Effector memory CD8-positive, alpha-beta T cell (primary cell): ENCODE data around the gene TUBB2B.

Source experiments
- ATAC-seq: fragments of 150-1000 bp; cut with Tn5 transposase; replicated peaks from 2 replicates; pipeline ENCODE4 v1.10.0; 2021; ENCODE audit warnings: mild to moderate bottlenecking, moderate library complexity
- DNase-seq, 3 experiments: peaks; one replicate each; pipeline ENCODE4 v3.0.0; 2021
- H3K27ac Mint-ChIP-seq, 2 donors: one replicate each; pipeline ENCODE4 v1.8.0; 2022; ENCODE audit warnings: mild to moderate bottlenecking in 2 of 2, mixed read lengths in 2 of 2, moderate library complexity in 2 of 2
- H3K27me3 Mint-ChIP-seq, 2 donors: one replicate each; pipeline ENCODE4 v1.8.0; 2022; ENCODE audit warnings: mixed read lengths in 2 of 2
- H3K36me3 Mint-ChIP-seq: one replicate; pipeline ENCODE4 v1.8.0; 2022; ENCODE audit warnings: mild to moderate bottlenecking, moderate library complexity, mixed read lengths; ENCODE audit not compliant: insufficient read depth
- H3K4me1 Mint-ChIP-seq, 2 donors: one replicate each; pipeline ENCODE4 v1.8.0; 2022; ENCODE audit warnings: low read depth in 2 of 2, mixed read lengths in 2 of 2
- H3K4me3 Mint-ChIP-seq, 2 donors: one replicate each; pipeline ENCODE4 v1.8.0; 2022; ENCODE audit warnings: mild to moderate bottlenecking in 2 of 2, mixed read lengths in 2 of 2, moderate library complexity in 2 of 2
- H3K9me3 Mint-ChIP-seq, 2 donors: one replicate each; pipeline ENCODE4 v1.8.0; 2022; ENCODE audit warnings: mixed read lengths in 2 of 2

The TUBB2B gene

GRCh38 chr6:3226481-3227362, 731 bp downstream of the TUBB2B start:
- peak; percentile 24 for ATAC-seq
- Mint-ChIP-seq H3K27me3 (peaks cover 57 to 71% of the 10 kb centered on the region in 2 donors), H3K9me3 (peaks cover 5 to 6% of the 10 kb centered on the region in 2 donors), H3K36me3 (peaks cover 14% of the 10 kb centered on the region), H3K27ac (no peak overlapping the region), H3K4me1 (peaks cover 33 to 40% of the 10 kb centered on the region in 2 donors), H3K4me3 (peak overlapping the region; percentile 71 to 89)
- no peak for DNase-seq

GRCh38 chr6:3226042-3226441, 1.4 kb downstream of the TUBB2B start:
- DNase-seq (no peak), ATAC-seq (no peak)
- Mint-ChIP-seq H3K27ac (no peak overlapping the region), H3K4me3 (peak overlapping the region in 1 of 2 donors; percentile 89), H3K27me3 (peaks cover 50 to 64% of the 10 kb centered on the region in 2 donors), H3K36me3 (peaks cover 16% of the 10 kb centered on the region), H3K4me1 (peaks cover 27 to 35% of the 10 kb centered on the region in 2 donors), H3K9me3 (peaks cover 7% of the 10 kb centered on the region in 2 donors)

DNA sequence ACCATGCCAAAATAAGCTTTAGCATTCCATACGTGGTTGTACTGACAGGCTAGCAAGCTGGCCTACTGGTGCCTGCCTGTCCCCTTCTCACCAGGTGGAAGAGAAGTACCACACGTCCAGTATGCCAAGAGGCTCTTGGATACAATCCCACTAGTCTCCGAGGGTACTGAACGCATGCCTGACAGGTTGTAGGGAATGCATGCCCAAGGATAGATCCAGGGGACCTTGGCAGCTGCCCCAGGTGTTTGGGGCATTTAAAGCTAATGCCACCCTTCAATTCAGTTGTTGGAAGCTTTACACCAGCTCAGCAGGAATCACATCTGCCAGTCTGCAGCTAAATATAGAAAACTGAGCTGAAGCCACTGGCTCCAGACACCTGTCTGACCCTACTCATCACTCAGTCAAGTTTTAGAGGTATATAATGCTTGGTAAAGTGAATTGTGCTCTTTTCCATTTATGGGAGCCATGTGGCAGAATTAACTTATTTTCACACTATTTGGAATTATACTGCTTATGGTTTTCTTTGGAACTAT, 4.9 kb downstream of the TUBB2B start:
- peaks cover 8% of the 10 kb centered on the region for H3K36me3 Mint-ChIP-seq
- ATAC-seq (no peak), DNase-seq (no peak)
- peaks cover 43 to 62% of the 10 kb centered on the region in 2 donors for H3K27me3 Mint-ChIP-seq
- H3K27ac Mint-ChIP-seq: peak overlapping the region; percentile 74 to 85
- H3K9me3 Mint-ChIP-seq: peaks cover 7% of the 10 kb centered on the region in 2 donors
- no peak overlapping the region for H3K4me3 Mint-ChIP-seq
- peaks cover 4 to 7% of the 10 kb centered on the region in 2 donors for H3K4me1 Mint-ChIP-seq

GRCh38 chr6:3221578-3221977, 5.9 kb downstream of the TUBB2B start:
- Mint-ChIP-seq H3K27me3 (peaks cover 41 to 62% of the 10 kb centered on the region in 2 donors), H3K36me3 (peaks cover 8% of the 10 kb centered on the region), H3K27ac (peak overlapping the region; percentile 74 to 85), H3K4me1 (peaks cover under 1 to 1% of the 10 kb centered on the region in 2 donors), H3K9me3 (peaks cover 7% of the 10 kb centered on the region in 2 donors), H3K4me3 (no peak overlapping the region)
- DNase-seq (no peak), ATAC-seq (no peak)

DNA sequence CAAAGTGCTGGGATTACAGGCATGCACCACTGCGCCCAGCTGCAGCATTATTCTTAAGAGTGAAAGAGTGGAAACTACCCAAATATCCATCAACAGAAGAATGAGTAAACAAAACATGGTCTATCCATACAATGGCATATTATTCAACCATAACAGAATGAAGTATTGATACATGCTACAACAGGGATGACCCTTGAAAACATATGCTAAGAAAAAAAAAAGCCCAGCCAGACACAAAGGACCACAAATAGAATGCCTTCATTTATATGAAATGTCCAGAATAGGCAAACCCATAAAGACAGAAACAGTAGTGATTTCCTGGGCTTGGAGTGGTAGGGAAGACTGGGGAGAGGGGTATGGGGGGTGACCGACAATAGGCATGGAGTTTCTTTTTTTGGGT, 7.1 kb downstream of the TUBB2B start:
- Mint-ChIP-seq H3K9me3 (peaks cover 7% of the 10 kb centered on the region in 2 donors), H3K4me1 (no peaks in the 10 kb centered on the region), H3K27me3 (peaks cover 44 to 63% of the 10 kb centered on the region in 2 donors), H3K36me3 (peaks cover 8% of the 10 kb centered on the region), H3K4me3 (no peak overlapping the region), H3K27ac (no peak overlapping the region)
- ATAC-seq: no peak
- no peak for DNase-seq

GRCh38 chr6:3218266-3218665, 9.2 kb downstream of the TUBB2B start:
- Mint-ChIP-seq H3K27ac (no peak overlapping the region), H3K9me3 (peaks cover 7% of the 10 kb centered on the region in 2 donors), H3K4me1 (no peaks in the 10 kb centered on the region), H3K36me3 (peaks cover 8% of the 10 kb centered on the region), H3K4me3 (no peak overlapping the region), H3K27me3 (peaks cover 47 to 60% of the 10 kb centered on the region in 2 donors)
- ATAC-seq: no peak
- no peak for DNase-seq

- ATAC-seq (no peak), DNase-seq (no peak)
- H3K27ac Mint-ChIP-seq: no peak overlapping the region
- H3K36me3 Mint-ChIP-seq: peaks cover 7% of the 10 kb centered on the region
- no peaks in the 10 kb centered on the region for H3K4me1 Mint-ChIP-seq
- H3K4me3 Mint-ChIP-seq: no peak overlapping the region
- peaks cover 54 to 70% of the 10 kb centered on the region in 2 donors for H3K27me3 Mint-ChIP-seq
- H3K9me3 Mint-ChIP-seq: peaks cover 7% of the 10 kb centered on the region in 2 donors
These were observed 10.2 kb downstream of the TUBB2B start for GRCh38 chr6:3217286-3217685.

DNA sequence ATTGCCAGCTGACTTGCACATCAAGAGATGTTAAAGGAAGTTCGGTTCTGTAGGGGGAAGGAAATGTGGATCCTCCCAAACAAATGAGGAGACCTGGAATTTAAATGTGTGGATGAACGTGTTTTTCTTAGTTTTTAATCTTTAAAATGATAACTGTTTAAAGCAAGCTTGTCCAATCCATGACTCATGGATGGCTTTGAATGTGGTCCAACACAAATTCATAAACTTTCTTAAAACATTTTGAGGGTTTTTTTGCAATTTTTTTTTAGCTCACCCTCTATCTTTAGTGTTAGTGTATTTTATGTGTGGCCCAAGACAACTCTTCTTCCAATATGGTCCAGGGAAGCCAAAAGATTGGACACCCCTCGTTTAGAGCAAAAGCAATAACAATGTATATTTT, 12.6 kb downstream of the TUBB2B start:
- H3K36me3 Mint-ChIP-seq: peaks cover 3% of the 10 kb centered on the region
- no peak overlapping the region for H3K27ac Mint-ChIP-seq
- H3K9me3 Mint-ChIP-seq: no peaks in the 10 kb centered on the region
- H3K4me3 Mint-ChIP-seq: no peak overlapping the region
- H3K27me3 Mint-ChIP-seq: peaks cover 55 to 69% of the 10 kb centered on the region in 2 donors
- peaks cover 0 to under 1% of the 10 kb centered on the region in 2 donors for H3K4me1 Mint-ChIP-seq
- DNase-seq (no peak), ATAC-seq (no peak)

- H3K4me1 Mint-ChIP-seq: peaks cover 9 to 16% of the 10 kb centered on the region in 2 donors
- peak overlapping the region in 1 of 2 donors; percentile 44 for H3K27ac Mint-ChIP-seq
- H3K27me3 Mint-ChIP-seq: peaks cover 51 to 62% of the 10 kb centered on the region in 2 donors
- H3K4me3 Mint-ChIP-seq: no peak overlapping the region
- no peak for ATAC-seq
- no peak for DNase-seq
- H3K9me3 Mint-ChIP-seq: no peaks in the 10 kb centered on the region
- peaks cover 3% of the 10 kb centered on the region for H3K36me3 Mint-ChIP-seq
These were observed 14.1 kb downstream of the TUBB2B start for GRCh38 chr6:3213334-3213695.

- H3K36me3 Mint-ChIP-seq: peaks cover 3% of the 10 kb centered on the region
- H3K27ac Mint-ChIP-seq: no peak overlapping the region
- H3K4me3 Mint-ChIP-seq: no peak overlapping the region
- H3K27me3 Mint-ChIP-seq: peaks cover 45 to 60% of the 10 kb centered on the region in 2 donors
- ATAC-seq: no peak
- DNase-seq: no peak
- no peaks in the 10 kb centered on the region for H3K9me3 Mint-ChIP-seq
- peaks cover 9 to 17% of the 10 kb centered on the region in 2 donors for H3K4me1 Mint-ChIP-seq
These were observed 15.2 kb downstream of the TUBB2B start for GRCh38 chr6:3212261-3212660.

DNA sequence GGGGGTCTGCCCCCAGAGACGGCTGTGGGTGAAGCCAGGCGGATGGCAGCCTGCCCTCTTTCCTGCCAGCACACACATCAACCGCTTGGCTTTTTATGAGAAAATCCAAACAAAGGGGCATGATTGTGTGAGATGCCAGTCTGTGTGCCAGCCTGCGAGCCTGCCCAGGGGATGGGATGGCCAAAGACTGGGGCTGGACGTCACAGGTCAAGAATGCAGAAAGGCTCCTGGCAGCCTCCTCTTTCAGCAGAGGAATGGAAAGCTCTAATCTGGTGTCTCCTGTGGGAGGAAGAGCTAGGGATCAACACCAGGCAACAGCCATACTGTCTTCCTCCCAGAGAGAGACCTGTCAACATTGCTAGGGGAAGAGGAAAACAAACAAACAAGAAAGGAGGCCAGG, 15.8 kb downstream of the TUBB2B start:
- peak overlapping the region in 1 of 2 donors; percentile 18 for H3K27ac Mint-ChIP-seq

GRCh38 chr6:3210024-3210610, 17.3 kb downstream of the TUBB2B start:
- Mint-ChIP-seq H3K4me1 (peaks cover 9 to 17% of the 10 kb centered on the region in 2 donors), H3K9me3 (no peaks in the 10 kb centered on the region), H3K27ac (peak overlapping the region in 1 of 2 donors; percentile 75), H3K27me3 (peaks cover 46 to 59% of the 10 kb centered on the region in 2 donors), H3K36me3 (peaks cover 3% of the 10 kb centered on the region), H3K4me3 (no peak overlapping the region)
- DNase-seq (no peak), ATAC-seq (no peak)

More for the DNA sequence above, 15.8 kb downstream of the TUBB2B start:
- ATAC-seq (no peak), DNase-seq (no peak)
- peaks cover 3% of the 10 kb centered on the region for H3K36me3 Mint-ChIP-seq
- peaks cover 9 to 17% of the 10 kb centered on the region in 2 donors for H3K4me1 Mint-ChIP-seq
- no peak overlapping the region for H3K4me3 Mint-ChIP-seq
- H3K9me3 Mint-ChIP-seq: no peaks in the 10 kb centered on the region
- peaks cover 48 to 60% of the 10 kb centered on the region in 2 donors for H3K27me3 Mint-ChIP-seq

DNA sequence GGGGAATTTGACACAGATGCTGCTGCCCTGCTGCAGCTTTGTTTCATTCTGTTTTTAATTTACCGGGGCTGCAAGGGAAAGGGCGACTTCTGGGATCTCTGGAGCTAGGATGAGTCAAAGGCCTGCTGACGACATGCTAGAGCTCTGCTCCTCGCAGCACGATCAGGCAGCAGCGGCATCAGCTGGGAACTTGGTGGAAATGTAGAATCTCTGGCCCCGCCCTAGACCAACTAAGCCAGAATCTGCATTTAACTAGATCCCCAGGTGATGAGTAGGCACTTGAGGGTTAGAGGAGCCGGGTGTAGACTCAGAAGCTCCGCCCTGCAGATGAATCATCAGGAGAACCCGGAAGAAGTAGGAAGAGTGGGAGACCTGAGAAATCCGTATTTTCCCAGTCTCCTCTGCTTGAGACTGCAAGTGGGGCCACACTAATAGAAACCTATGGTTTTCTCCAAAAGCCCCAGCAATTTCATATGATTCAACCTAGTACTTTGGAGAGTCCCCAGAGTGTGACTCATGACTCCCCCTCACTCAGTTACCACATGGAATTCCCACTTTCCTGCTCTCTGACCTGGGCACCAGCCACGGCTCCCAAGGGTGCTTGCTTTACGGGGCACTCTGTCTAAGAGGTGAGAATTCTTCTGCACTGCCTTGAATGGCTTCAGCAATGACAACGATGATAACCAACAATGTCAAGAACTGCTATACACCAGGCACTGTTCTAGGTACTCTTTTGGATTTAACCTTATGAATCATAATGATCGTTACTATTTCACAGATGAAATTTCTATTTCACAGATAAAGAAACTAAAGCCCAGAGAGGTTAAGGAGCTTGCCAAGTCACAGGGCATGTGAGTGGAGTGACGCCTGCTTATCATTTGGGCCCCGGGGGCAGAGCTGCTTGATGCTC, 18.1 kb downstream of the TUBB2B start:
- H3K4me3 Mint-ChIP-seq: peak overlapping the region; percentile 52 to 57
- peaks cover 46 to 65% of the 10 kb centered on the region in 2 donors for H3K27me3 Mint-ChIP-seq
- DNase-seq (no peak), ATAC-seq (peak; percentile 59)
- peaks cover 9 to 17% of the 10 kb centered on the region in 2 donors for H3K4me1 Mint-ChIP-seq
- H3K36me3 Mint-ChIP-seq: peaks cover 3% of the 10 kb centered on the region
- H3K27ac Mint-ChIP-seq: peak overlapping the region in 1 of 2 donors; percentile 75
- no peaks in the 10 kb centered on the region for H3K9me3 Mint-ChIP-seq
